Measurements from ENCODE around the gene C6orf52. TPM values are rescaled to one million over a fixed set of nuclear protein-coding genes. Genes with fewer than 3 reads are reported as not detected.
A peak's percentile ranks its signal among the peaks of the same experiment; 100 is the strongest.

The C6orf52 gene
- total and polyA plus RNA-seq, 2 of the 13 experiments (the other 11 are each of a cell fraction or from before 2014, with no cell fraction given), result 0.50 to 0.53 TPM

GRCh38 chr6:10722820-10723566, 28.6 kb upstream of the C6orf52 start, which contains the start of gene TMEM14C (continued):
- TF ChIP-seq ZNF335 (CRISPR knock-in tag; IDR thresholded peaks at IDR 0.05) (peak; percentile 98), DRAP1 (CRISPR knock-in tag; IDR thresholded peaks at IDR 0.05) (peak; percentile 93), ZNF317 (CRISPR knock-in tag; IDR thresholded peaks at IDR 0.05) (peak; percentile 44), ZNF605 (CRISPR knock-in tag; IDR thresholded peaks at IDR 0.05) (peak; percentile 96), RNF2 (conservative IDR thresholded peaks at IDR 0.05; ENCODE audit: low read depth) (peak; percentile 46; the same call in 1 of the 2 replicates), HDAC1 (CRISPR knock-in tag; IDR thresholded peaks at IDR 0.05) (peak; percentile 92), ZSCAN12 (CRISPR knock-in tag; IDR thresholded peaks at IDR 0.05) (no peak), AHDC1 (CRISPR knock-in tag; IDR thresholded peaks at IDR 0.05; ENCODE audit: borderline replicate concordance) (no peak), HNF4A (CRISPR knock-in tag; IDR thresholded peaks at IDR 0.05) (peak; percentile 75), ZNF230 (CRISPR knock-in tag; IDR thresholded peaks at IDR 0.05) (peak; percentile 98), ZNF780A (CRISPR knock-in tag; IDR thresholded peaks at IDR 0.05) (peak; percentile 81; the same call in 1 of the 2 replicates), ZNF549 (CRISPR knock-in tag; IDR thresholded peaks at IDR 0.05) (no peak; the same call in 1 of the 2 replicates), ZNF34 (CRISPR knock-in tag; IDR thresholded peaks at IDR 0.05; ENCODE audit: borderline replicate concordance) (peak; percentile 80; the same call in 1 of the 2 replicates), CERS6 (CRISPR knock-in tag; IDR thresholded peaks at IDR 0.05) (no peak), KAT7 (CRISPR knock-in tag; IDR thresholded peaks at IDR 0.05; ENCODE audit: borderline replicate concordance) (peak; percentile 96), HNRNPLL (IDR thresholded peaks at IDR 0.05; ENCODE audit: low read depth, low read length, poor library complexity, severe bottlenecking) (peak; percentile 97), ZSCAN22 (CRISPR knock-in tag; IDR thresholded peaks at IDR 0.05) (peak; percentile 77; the same call in 1 of the 2 replicates), SRSF1 (optimal IDR thresholded peaks at IDR 0.05; ENCODE audit: low read depth, low read length) (peak; percentile 29), ZNF580 (CRISPR knock-in tag; IDR thresholded peaks at IDR 0.05; ENCODE audit: borderline replicate concordance, low read depth) (peak; percentile 86; the same call in 1 of the 2 replicates), ZNF788 (CRISPR knock-in tag; IDR thresholded peaks at IDR 0.05; ENCODE audit: borderline replicate concordance) (peak; percentile 98), SMARCE1 (IDR thresholded peaks at IDR 0.05; ENCODE audit: borderline replicate concordance) (no peak), KLF11 (CRISPR knock-in tag; IDR thresholded peaks at IDR 0.05) (no peak; the same call in none of the 2 replicates), ZNF12 (CRISPR knock-in tag; IDR thresholded peaks at IDR 0.05) (peak; percentile 79; the same call in 1 of the 2 replicates)
